ENCODE data around the gene DMD. TPM values are rescaled to one million over a fixed set of nuclear protein-coding genes. Genes with fewer than 3 reads are reported as not detected.

Gene DMD
- polyA plus RNA-seq, 1 donor from 2014 or later, result 21.6 TPM

DNA sequence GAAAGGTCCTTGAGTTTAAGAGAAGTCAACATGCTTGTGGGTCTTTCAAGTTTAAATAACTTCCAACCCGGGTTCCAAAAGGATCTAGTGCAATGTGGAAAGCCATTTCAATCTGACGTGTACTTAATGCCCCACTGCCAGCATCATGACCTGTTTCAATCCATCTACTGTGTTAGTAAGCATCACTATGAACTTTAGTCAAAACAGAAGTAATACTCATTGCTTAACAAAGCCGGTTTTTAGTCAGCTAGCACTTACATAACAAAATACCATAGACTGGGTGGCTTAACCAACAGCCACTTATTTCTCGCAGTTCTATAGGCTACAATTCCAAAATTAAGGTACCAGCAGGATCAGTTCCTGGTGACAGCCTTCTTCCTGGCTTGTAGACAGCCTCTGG is 677.5 kb downstream of the DMD start:
- Histone ChIP-seq H3K27me3 (ENCODE audit: insufficient read depth, low read depth, low read length) (no peaks in the 10 kb centered on the region), H3K9ac (ENCODE audit: low read length) (no peak overlapping the region), H3F3A (ENCODE audit: insufficient read depth, low read length, poor library complexity, severe bottlenecking) (no peaks in the 10 kb centered on the region), H3K9me3 (ENCODE audit: low read length) (no peaks in the 10 kb centered on the region), H3K79me2 (replicated peaks; ENCODE audit: insufficient read depth, low read length) (no peaks in the 10 kb centered on the region), H3K4me3 (ENCODE audit: low read length) (no peak overlapping the region), H2AFZ (ENCODE audit: low read depth, low read length) (no peak overlapping the region), H3K36me3 (ENCODE audit: insufficient read depth, low read length) (no peaks in the 10 kb centered on the region), H3K27ac (ENCODE audit: low read length) (no peak overlapping the region), H4K20me1 (ENCODE audit: insufficient read depth) (no peaks in the 10 kb centered on the region), H3K4me2 (ENCODE audit: low read length) (no peak overlapping the region), H3K9me2 (ENCODE audit: insufficient read depth, low read length) (no peaks in the 10 kb centered on the region)
- TF ChIP-seq SMC3 (conservative IDR thresholded peaks at IDR 0.05; ENCODE audit: poor library complexity) (no peak), MXI1 (conservative IDR thresholded peaks at IDR 0.05; ENCODE audit: poor library complexity, severe bottlenecking) (no peak), TAF1 (IDR thresholded peaks at IDR 0.05; ENCODE audit: low read depth) (no peak), EP300 (conservative IDR thresholded peaks at IDR 0.05; ENCODE audit: poor library complexity, severe bottlenecking) (no peak), EZH2 (IDR thresholded peaks at IDR 0.05; ENCODE audit: borderline replicate concordance, insufficient read depth, low read length, poor library complexity, severe bottlenecking) (no peak), POLR2AphosphoS5 (IDR thresholded peaks at IDR 0.05) (no peak), RAD21 (conservative IDR thresholded peaks at IDR 0.05) (no peak)
- TF ChIP-seq, protein P1, sequence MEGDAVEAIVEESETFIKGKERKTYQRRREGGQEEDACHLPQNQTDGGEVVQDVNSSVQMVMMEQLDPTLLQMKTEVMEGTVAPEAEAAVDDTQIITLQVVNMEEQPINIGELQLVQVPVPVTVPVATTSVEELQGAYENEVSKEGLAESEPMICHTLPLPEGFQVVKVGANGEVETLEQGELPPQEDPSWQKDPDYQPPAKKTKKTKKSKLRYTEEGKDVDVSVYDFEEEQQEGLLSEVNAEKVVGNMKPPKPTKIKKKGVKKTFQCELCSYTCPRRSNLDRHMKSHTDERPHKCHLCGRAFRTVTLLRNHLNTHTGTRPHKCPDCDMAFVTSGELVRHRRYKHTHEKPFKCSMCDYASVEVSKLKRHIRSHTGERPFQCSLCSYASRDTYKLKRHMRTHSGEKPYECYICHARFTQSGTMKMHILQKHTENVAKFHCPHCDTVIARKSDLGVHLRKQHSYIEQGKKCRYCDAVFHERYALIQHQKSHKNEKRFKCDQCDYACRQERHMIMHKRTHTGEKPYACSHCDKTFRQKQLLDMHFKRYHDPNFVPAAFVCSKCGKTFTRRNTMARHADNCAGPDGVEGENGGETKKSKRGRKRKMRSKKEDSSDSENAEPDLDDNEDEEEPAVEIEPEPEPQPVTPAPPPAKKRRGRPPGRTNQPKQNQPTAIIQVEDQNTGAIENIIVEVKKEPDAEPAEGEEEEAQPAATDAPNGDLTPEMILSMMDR (IDR thresholded peaks at IDR 0.05; ENCODE audit: poor library complexity, severe bottlenecking), result no peak
- TF ChIP-seq, protein P2, sequence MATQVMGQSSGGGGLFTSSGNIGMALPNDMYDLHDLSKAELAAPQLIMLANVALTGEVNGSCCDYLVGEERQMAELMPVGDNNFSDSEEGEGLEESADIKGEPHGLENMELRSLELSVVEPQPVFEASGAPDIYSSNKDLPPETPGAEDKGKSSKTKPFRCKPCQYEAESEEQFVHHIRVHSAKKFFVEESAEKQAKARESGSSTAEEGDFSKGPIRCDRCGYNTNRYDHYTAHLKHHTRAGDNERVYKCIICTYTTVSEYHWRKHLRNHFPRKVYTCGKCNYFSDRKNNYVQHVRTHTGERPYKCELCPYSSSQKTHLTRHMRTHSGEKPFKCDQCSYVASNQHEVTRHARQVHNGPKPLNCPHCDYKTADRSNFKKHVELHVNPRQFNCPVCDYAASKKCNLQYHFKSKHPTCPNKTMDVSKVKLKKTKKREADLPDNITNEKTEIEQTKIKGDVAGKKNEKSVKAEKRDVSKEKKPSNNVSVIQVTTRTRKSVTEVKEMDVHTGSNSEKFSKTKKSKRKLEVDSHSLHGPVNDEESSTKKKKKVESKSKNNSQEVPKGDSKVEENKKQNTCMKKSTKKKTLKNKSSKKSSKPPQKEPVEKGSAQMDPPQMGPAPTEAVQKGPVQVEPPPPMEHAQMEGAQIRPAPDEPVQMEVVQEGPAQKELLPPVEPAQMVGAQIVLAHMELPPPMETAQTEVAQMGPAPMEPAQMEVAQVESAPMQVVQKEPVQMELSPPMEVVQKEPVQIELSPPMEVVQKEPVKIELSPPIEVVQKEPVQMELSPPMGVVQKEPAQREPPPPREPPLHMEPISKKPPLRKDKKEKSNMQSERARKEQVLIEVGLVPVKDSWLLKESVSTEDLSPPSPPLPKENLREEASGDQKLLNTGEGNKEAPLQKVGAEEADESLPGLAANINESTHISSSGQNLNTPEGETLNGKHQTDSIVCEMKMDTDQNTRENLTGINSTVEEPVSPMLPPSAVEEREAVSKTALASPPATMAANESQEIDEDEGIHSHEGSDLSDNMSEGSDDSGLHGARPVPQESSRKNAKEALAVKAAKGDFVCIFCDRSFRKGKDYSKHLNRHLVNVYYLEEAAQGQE (IDR thresholded peaks at IDR 0.05; ENCODE audit: borderline replicate concordance), result no peak

DNA sequence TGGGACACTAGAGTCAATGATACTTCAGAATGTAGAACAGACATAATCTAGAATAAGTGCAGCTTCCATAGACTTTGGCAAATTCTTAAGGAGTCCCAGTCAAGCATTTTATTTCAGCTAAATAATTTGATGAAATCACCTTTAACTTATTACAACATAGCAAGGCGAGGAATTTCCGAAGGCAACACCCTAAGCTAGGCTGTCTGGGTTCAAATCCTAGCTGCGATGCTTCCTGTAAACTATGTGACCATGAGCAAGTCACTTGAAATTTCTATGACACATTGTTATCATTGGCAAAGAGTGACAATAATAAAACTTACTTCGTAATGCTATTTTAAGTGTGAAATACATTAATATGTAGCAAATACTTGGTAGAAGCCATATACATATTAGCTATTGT is 679.1 kb downstream of the DMD start:
- no peak for TF ChIP-seq RAD21 (conservative IDR thresholded peaks at IDR 0.05)
- TF ChIP-seq SMC3 (conservative IDR thresholded peaks at IDR 0.05; ENCODE audit: poor library complexity), result no peak
- TF ChIP-seq, protein P1 (IDR thresholded peaks at IDR 0.05; ENCODE audit: poor library complexity, severe bottlenecking), result no peak
- TF ChIP-seq POLR2AphosphoS5 (IDR thresholded peaks at IDR 0.05), result no peak
- no peak for TF ChIP-seq EP300 (conservative IDR thresholded peaks at IDR 0.05; ENCODE audit: poor library complexity, severe bottlenecking)
- no peak for TF ChIP-seq EZH2 (IDR thresholded peaks at IDR 0.05; ENCODE audit: borderline replicate concordance, insufficient read depth, low read length, poor library complexity, severe bottlenecking)
- no peak for TF ChIP-seq MXI1 (conservative IDR thresholded peaks at IDR 0.05; ENCODE audit: poor library complexity, severe bottlenecking)
- TF ChIP-seq, protein P2 (IDR thresholded peaks at IDR 0.05; ENCODE audit: borderline replicate concordance), result no peak
- TF ChIP-seq TAF1 (IDR thresholded peaks at IDR 0.05; ENCODE audit: low read depth), result no peak
- Histone ChIP-seq H3K36me3 (ENCODE audit: insufficient read depth, low read length) (no peaks in the 10 kb centered on the region), H3K9me2 (ENCODE audit: insufficient read depth, low read length) (no peaks in the 10 kb centered on the region), H4K20me1 (ENCODE audit: insufficient read depth) (no peaks in the 10 kb centered on the region), H3K9me3 (ENCODE audit: low read length) (no peaks in the 10 kb centered on the region), H3K4me3 (ENCODE audit: low read length) (no peak overlapping the region), H3K4me2 (ENCODE audit: low read length) (no peak overlapping the region), H3K79me2 (replicated peaks; ENCODE audit: insufficient read depth, low read length) (no peaks in the 10 kb centered on the region), H2AFZ (ENCODE audit: low read depth, low read length) (no peak overlapping the region), H3F3A (ENCODE audit: insufficient read depth, low read length, poor library complexity, severe bottlenecking) (no peaks in the 10 kb centered on the region), H3K27me3 (ENCODE audit: insufficient read depth, low read depth, low read length) (no peaks in the 10 kb centered on the region), H3K9ac (ENCODE audit: low read length) (no peak overlapping the region), H3K27ac (ENCODE audit: low read length) (no peak overlapping the region)
